ENCODE results near the gene TMEM74B.

The TMEM74B gene

GRCh38 chr20:1199964-1200363 is 15.2 kb upstream of the TMEM74B start:
- TF ChIP-seq CTCF (IDR thresholded peaks at IDR 0.05; ENCODE audit: low read depth, low read length): no peak
- no peak for DNase-seq (ENCODE audit: extremely low read depth, low read depth)

DNA sequence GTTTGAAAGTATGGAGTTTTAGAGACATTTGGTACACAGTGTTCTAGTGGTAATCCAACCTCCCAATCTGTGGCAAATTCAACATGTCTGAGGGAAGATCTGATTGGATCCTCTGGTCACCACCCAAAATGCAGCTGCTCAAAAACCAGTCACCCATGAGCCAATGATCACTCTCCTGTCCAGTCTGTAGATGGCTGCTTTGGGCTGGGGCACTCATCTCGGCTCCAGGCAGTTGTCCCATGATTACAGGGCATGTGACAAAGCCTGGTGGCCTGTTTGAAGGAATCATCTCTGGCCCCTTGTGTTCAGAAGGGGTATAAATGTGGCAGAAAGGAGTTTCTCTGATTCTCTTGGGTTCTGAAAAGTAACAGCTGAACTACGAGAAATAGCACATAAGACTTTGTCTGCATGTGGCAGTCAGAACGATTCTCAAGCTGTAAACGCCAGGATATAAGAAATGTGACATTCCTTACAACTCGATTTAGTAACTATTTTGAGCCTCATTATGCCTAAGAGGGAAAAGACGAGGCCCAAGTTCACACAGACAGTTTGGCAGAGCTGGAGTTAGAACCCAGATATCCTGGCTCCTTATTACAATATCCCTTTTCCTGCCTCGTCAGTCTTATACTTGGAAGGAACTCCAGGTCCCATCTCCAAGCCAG is 14.6 kb upstream of the TMEM74B start:
- no peak for TF ChIP-seq CTCF (IDR thresholded peaks at IDR 0.05; ENCODE audit: low read depth, low read length)
- DNase-seq (ENCODE audit: extremely low read depth, low read depth): no peak

DNA sequence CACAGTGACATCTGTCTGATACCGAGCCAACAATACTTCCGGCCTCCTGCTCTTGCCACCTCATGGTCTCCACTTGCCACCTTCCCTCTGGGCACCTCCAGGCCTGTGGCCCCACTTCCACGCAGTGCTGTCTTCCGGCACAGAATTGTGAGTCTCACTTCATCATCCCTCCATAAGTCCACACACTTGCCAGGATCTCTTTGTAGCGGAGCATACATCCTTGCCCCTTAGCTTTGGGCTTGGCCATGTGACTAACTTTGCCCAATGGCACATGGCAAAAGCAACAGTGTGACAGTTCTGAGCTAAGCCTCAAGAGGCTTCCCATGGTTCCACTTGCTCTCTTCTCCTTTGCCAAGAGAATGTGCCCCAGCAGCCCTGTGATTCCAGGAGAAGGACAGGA is 14.0 kb upstream of the TMEM74B start:
- no peak for DNase-seq (ENCODE audit: extremely low read depth, low read depth)
- TF ChIP-seq CTCF (IDR thresholded peaks at IDR 0.05; ENCODE audit: low read depth, low read length): no peak

- no peak for TF ChIP-seq CTCF (IDR thresholded peaks at IDR 0.05; ENCODE audit: low read depth, low read length)
- DNase-seq (ENCODE audit: extremely low read depth, low read depth): no peak
These were observed 13.0 kb upstream of the TMEM74B start for GRCh38 chr20:1197801-1198200.

DNA sequence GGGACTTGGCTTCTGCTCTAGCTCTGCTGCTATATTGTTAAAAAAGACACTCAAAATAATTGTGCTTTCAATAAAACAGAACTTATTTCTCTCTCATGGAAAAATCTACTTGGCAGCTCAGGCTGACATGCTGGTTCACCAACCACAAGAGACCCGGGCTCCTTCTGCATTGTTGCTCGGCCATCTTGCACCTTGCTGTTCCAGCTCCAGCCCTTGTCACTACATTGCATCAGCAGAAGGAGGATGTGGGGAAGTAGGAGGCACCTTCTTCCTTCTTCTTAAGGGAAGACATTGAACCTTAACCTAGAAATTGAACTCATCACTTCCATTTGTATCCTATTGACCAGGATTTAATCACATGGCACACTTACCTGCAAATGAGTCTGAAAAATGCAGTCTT is 11.9 kb upstream of the TMEM74B start:
- TF ChIP-seq CTCF (IDR thresholded peaks at IDR 0.05; ENCODE audit: low read depth, low read length): no peak
- no peak for DNase-seq (ENCODE audit: extremely low read depth, low read depth)

DNA sequence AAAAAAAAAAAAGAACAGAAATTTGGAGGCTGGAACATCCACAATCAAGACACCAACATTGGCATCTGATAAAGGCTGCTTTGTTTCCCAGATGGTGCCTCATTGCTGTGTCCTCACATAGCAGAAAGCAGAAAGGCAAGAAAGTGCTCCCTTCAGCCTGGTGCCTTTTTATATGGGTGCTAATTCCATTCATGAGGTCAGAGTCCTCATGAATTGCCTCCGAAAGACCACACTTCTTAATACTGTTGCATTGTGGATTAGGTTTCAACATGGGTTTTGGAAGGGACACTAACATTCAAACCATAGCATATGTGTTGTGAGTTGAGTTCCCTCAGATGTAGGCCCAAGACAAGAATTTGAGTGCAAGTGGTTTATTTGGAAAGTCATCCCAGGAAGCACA is 10.4 kb upstream of the TMEM74B start:
- no peak for TF ChIP-seq CTCF (IDR thresholded peaks at IDR 0.05; ENCODE audit: low read depth, low read length)
- DNase-seq (ENCODE audit: extremely low read depth, low read depth): no peak

DNA sequence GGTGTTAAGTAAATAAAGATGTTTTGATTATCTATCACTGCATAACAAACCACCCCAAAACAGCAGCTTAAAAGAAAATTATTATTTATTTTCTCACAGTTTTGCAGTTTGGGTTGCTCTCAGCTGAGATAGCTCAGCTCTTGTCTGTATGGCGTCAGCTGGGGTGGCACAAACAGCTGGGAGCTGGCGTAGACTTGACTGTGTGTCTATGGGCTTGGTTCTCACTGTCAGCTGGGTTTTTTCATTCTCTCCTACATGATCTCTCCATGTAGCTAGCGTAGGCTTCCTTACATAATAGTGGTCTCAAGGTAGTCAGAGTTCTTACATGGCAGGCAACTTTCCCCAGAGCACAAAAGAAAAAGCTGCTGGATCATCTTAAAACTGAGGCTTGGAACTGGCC is 6.5 kb upstream of the TMEM74B start:
- TF ChIP-seq CTCF (IDR thresholded peaks at IDR 0.05; ENCODE audit: low read depth, low read length): no peak
- no peak for DNase-seq (ENCODE audit: extremely low read depth, low read depth)

All from AG09319 (cell line).